ENCODE measurements around the gene CCL25.

CCL25 gene, protein sequence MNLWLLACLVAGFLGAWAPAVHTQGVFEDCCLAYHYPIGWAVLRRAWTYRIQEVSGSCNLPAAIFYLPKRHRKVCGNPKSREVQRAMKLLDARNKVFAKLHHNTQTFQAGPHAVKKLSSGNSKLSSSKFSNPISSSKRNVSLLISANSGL

GRCh38 chr19:8052464-8052859, at the start of gene CCL25:
Gene CCL25, plus strand, starts transcription at chr19:8052760. Its CDS starts 290 bp downstream, at chr19:8053050.
- H3K4me3 ChIP-seq (ENCODE audit: low read length) = no peak within 1 kb of the TSS
- TF ChIP-seq, protein P1, sequence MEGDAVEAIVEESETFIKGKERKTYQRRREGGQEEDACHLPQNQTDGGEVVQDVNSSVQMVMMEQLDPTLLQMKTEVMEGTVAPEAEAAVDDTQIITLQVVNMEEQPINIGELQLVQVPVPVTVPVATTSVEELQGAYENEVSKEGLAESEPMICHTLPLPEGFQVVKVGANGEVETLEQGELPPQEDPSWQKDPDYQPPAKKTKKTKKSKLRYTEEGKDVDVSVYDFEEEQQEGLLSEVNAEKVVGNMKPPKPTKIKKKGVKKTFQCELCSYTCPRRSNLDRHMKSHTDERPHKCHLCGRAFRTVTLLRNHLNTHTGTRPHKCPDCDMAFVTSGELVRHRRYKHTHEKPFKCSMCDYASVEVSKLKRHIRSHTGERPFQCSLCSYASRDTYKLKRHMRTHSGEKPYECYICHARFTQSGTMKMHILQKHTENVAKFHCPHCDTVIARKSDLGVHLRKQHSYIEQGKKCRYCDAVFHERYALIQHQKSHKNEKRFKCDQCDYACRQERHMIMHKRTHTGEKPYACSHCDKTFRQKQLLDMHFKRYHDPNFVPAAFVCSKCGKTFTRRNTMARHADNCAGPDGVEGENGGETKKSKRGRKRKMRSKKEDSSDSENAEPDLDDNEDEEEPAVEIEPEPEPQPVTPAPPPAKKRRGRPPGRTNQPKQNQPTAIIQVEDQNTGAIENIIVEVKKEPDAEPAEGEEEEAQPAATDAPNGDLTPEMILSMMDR (conservative IDR thresholded peaks at IDR 0.05; ENCODE audit: low read depth, low read length) = no peak
- DNase-seq (ENCODE audit: low read depth) = no peak

DNA sequence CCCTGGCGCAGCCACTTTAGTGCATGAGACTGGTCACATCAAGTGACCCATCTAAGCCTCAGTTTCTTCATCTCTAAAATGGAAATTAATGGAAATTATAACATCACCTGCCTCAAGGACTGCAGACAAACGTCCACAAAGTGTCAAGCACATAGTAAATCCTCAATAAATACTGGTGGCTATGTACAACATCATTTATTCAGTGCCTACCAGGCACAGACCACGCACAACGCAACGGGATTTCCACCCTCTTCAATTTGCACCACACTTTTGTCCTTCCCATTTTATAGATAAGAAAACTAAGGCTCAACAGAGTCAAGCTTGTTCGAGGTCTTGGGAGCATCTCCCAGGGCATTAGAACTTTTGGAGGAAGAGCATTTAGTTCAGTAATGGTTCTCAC, 48.6 kb upstream of the CCL25 start:
- DNase-seq (ENCODE audit: low read depth) = no peak
- H3K4me3 ChIP-seq (ENCODE audit: low read length) = peak overlapping the region; percentile 83
- TF ChIP-seq, protein P1 (conservative IDR thresholded peaks at IDR 0.05; ENCODE audit: low read depth, low read length) = no peak

DNA sequence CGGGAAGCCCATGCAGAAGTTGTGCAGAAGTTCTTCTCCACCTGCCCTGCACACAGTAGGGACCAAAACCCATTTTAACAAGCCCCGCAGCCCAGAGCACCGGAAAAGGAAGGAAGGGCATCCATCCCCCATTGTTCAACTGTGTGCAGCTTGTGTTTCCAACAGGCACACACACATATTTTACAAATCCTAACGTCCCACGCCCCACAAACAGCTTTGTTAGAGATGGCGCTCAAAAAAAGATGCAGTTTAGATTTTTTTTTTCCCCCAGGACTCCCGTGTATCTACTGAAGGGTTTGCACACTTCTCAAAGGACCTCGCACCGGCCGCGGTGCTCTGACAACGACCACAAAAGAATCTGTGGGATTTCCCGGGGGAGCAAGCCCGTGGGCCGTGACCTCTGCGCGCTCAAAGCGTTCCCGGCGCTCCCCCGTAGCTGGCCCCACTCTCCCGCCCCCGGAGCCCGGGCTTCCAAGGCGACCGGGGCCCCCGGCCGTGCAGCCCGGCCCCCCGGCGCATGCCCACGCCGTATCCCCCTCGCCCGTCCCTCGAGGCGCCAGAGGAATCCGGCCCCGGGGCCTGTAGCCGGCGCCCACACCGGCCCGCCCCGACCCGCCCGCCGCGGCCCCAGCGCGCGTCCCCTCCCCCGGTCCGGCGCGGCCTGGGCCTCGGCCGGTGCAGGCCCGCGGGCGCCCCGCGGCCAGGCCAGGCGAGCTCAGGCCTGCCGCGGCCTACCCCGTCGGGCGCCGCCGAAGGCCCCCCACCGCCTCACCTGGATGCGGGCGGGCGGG, 47.6 kb upstream of the CCL25 start:
- H3K4me3 ChIP-seq (ENCODE audit: low read length) = peak overlapping the region; percentile 83
- TF ChIP-seq, protein P1 (conservative IDR thresholded peaks at IDR 0.05; ENCODE audit: low read depth, low read length) = no peak
- DNase-seq (ENCODE audit: low read depth) = no peak

DNA sequence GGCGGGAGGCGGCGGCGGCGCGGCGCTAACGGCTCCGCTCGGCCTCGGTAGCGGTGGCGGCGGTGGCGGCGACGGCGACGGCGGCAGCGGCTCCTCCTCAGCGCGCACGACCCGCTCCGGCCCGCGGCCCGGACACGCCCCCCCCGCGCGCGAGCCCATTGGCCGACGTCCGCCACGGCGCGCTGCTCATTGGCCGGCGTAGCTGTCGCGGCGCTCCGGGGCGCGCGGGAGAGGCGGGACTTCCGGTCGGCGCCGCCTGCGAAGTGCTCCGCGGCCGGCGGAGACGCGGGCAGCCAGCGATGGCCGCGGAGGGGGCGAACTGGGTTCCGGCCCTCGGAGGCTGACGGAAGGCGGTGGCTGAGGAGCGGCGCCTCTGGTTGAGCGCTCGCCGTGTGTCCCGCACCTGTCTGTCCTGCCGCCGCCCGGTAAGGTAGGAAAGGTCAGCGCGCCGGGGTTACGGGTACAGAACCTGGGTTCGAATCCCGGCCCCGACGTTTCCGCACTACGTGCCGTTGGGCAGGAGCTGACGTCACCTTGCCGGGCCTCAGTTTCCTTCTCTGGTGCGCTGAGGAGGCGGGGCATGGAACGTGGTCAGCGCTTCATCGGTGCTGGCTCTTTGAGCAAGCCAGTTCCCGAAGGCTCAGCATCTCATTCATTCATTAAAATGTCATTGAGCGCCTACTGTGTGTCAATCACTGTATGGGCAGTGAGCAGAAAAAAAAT, 46.9 kb upstream of the CCL25 start, which contains the start of gene ELAVL1:
TSS of gene ELAVL1 (minus strand) at position 108 of the 723 bp plus-strand sequence. CDS start 13,826 bp downstream, outside the sequence.
- DNase-seq (ENCODE audit: low read depth) = peak; percentile 55
- TF ChIP-seq, protein P1 (conservative IDR thresholded peaks at IDR 0.05; ENCODE audit: low read depth, low read length) = no peak
- peak within 1 kb of the TSS; percentile 83 for H3K4me3 ChIP-seq (ENCODE audit: low read length)

DNA sequence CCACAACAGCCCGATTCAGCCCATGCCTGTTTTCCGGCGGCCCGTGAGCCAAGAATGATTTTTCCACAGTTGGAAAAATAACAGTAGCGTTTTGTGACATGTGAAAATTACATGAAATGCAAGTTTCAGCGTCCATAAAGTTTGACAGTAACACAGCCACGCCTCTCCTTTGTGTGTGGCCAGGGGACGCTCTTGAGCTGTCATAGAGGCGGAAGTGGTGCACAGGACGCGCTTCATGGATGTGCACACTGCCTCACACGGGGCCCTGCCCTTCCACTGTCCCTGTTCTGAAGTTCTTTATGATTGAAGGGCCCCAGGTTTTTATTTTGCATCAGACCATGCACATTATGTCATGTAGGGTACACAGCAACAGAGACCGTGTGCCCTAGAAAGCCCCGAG, 34.8 kb upstream of the CCL25 start:
- TF ChIP-seq, protein P1 (conservative IDR thresholded peaks at IDR 0.05; ENCODE audit: low read depth, low read length) = peak; percentile 14
- no peak for DNase-seq (ENCODE audit: low read depth)
- no peak overlapping the region for H3K4me3 ChIP-seq (ENCODE audit: low read length)

- TF ChIP-seq, protein P1 (conservative IDR thresholded peaks at IDR 0.05; ENCODE audit: low read depth, low read length) = no peak
- H3K4me3 ChIP-seq (ENCODE audit: low read length) = no peak overlapping the region
Observed at GRCh38 chr19:8020681-8021080, 31.9 kb upstream of the CCL25 start.

More at GRCh38 chr19:8020681-8021080, 31.9 kb upstream of the CCL25 start:
- DNase-seq (ENCODE audit: low read depth) = no peak
